ENCODE data around the gene SLITRK3. TPM values are rescaled to one million over a fixed set of nuclear protein-coding genes. Genes with fewer than 3 reads are reported as not detected.

The SLITRK3 gene
- total RNA-seq (2014; rRNA removed; shearing (Covaris generic)) = 0.25 TPM in 1 of 2 replicates, not detected in the other

GRCh38 chr3:165195640-165196576 is at the start of gene SLITRK3:
TSS of gene SLITRK3 (minus strand) at chr3:165196384. CDS start at chr3:165190830, 5,554 bp downstream.
- DNase-seq (ENCODE audit: low spot score) = no peak

- DNase-seq (ENCODE audit: low spot score) = no peak
These were observed 47.4 kb upstream of the SLITRK3 start for GRCh38 chr3:165243597-165243996.

GRCh38 chr3:165233501-165234195 is 37.5 kb upstream of the SLITRK3 start:
- no peak for DNase-seq (ENCODE audit: low spot score)

- no peak for DNase-seq (ENCODE audit: low spot score)
These were observed 29.4 kb upstream of the SLITRK3 start for GRCh38 chr3:165225604-165226003.

- no peak for DNase-seq (ENCODE audit: low spot score)
These were observed 21.6 kb upstream of the SLITRK3 start for GRCh38 chr3:165217739-165218138.

GRCh38 chr3:165212580-165212979 is 16.4 kb upstream of the SLITRK3 start:
- no peak for DNase-seq (ENCODE audit: low spot score)

GRCh38 chr3:165211721-165212120 is 15.5 kb upstream of the SLITRK3 start:
- no peak for DNase-seq (ENCODE audit: low spot score)

- DNase-seq (ENCODE audit: low spot score) = no peak
These were observed 14.5 kb upstream of the SLITRK3 start for GRCh38 chr3:165210727-165211126.

GRCh38 chr3:165210132-165210531 is 13.9 kb upstream of the SLITRK3 start:
- no peak for DNase-seq (ENCODE audit: low spot score)

GRCh38 chr3:165206454-165207266 is 10.5 kb upstream of the SLITRK3 start:
- DNase-seq (ENCODE audit: low spot score) = peak; percentile 84

- DNase-seq (ENCODE audit: low spot score) = no peak
These were observed 8.3 kb upstream of the SLITRK3 start for GRCh38 chr3:165204445-165204844.

- no peak for DNase-seq (ENCODE audit: low spot score)
These were observed 6.8 kb upstream of the SLITRK3 start for GRCh38 chr3:165202995-165203394.

- DNase-seq (ENCODE audit: low spot score) = no peak
These were observed 5.8 kb upstream of the SLITRK3 start for GRCh38 chr3:165201964-165202363.

- no peak for DNase-seq (ENCODE audit: low spot score)
These were observed 1.3 kb upstream of the SLITRK3 start for GRCh38 chr3:165197481-165197800.

- no peak for DNase-seq (ENCODE audit: low spot score)
These were observed 645 bp upstream of the SLITRK3 start for GRCh38 chr3:165196577-165197480.

- no peak for DNase-seq (ENCODE audit: low spot score)
These were observed 944 bp downstream of the SLITRK3 start for GRCh38 chr3:165195241-165195639.

- no peak for DNase-seq (ENCODE audit: low spot score)
These were observed 1.5 kb downstream of the SLITRK3 start for GRCh38 chr3:165194511-165195240.

- no peak for DNase-seq (ENCODE audit: low spot score)
These were observed 2.6 kb downstream of the SLITRK3 start for GRCh38 chr3:165193366-165194254.

- no peak for DNase-seq (ENCODE audit: low spot score)
These were observed 3.5 kb downstream of the SLITRK3 start for GRCh38 chr3:165192610-165193192.
